GM18951 (cell line): ENCODE results near the gene DYNLT4.

Experiments
- POLR2A ChIP-seq: IDR thresholded peaks from 4 replicates; pipeline ENCODE4 v1.6.1; 2011; ENCODE audit warnings: mild to moderate bottlenecking; ENCODE audit not compliant: insufficient read length, insufficient read depth; ENCODE audit errors: extremely low read depth
- in situ Hi-C: fragments of 300-500 bp; cut with MboI; formaldehyde crosslinking; loops from one replicate; pipeline ENCODE4 v1.12.0; 2022; ENCODE audit warnings: low sequenced_read_pairs, mixed read lengths, inconsistent platforms; ENCODE audit not compliant: unreplicated experiment

DYNLT4 gene

DNA sequence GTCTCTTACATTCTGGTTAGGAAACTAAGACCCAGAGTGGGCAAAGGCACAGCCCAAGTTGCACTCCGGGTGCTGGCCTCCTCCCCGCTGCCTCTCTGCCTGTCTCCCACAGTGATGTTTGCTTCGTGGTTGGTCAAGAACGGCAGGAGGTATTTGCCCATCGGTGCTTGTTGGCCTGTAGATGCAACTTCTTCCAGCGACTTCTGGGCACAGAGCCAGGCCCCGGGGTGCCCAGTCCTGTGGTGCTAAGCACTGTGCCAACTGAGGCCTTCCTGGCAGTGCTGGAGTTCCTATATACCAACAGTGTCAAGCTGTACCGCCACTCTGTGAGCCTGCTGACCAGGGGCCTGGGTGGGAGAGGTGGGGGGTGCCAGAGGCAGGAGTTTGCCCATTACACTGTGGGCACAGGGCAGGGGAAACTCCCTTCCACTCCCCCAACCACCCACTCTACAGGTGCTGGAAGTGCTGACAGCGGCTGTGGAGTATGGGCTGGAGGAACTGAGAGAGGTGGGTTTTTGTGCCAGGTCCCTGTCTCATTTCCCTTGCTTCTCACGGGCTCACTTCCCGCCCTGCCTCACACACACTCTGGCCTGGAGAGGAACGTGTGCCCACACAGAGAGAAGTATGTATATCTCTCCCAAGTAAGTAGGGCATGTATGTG lies 3.1 kb upstream of the DYNLT4 start:
- in situ Hi-C loops: loop anchor here (25.0 kb wide), 1 partner anchor 677 kb away; the partner anchor contains the start of gene TESK2
- no peak for TF ChIP-seq POLR2A

GRCh38 chr1:44808938-44809917 lies 2.1 kb upstream of the DYNLT4 start:
- in situ Hi-C loops: loop anchor here (25.0 kb wide), 1 partner anchor 678 kb away; the partner anchor contains the start of gene TESK2

GRCh38 chr1:44808063-44808937 lies 1.1 kb upstream of the DYNLT4 start, which contains the start of gene BTBD19:
Gene BTBD19, plus strand, starts transcription at chr1:44808523. Its CDS starts 298 bp downstream, at chr1:44808821.
- TF ChIP-seq POLR2A: no peak
- in situ Hi-C loops: loop anchor here (25.0 kb wide), 1 partner anchor 679 kb away; the partner anchor contains the start of gene TESK2

More at GRCh38 chr1:44808938-44809917, 2.1 kb upstream of the DYNLT4 start:
- TF ChIP-seq POLR2A: no peak

DNA sequence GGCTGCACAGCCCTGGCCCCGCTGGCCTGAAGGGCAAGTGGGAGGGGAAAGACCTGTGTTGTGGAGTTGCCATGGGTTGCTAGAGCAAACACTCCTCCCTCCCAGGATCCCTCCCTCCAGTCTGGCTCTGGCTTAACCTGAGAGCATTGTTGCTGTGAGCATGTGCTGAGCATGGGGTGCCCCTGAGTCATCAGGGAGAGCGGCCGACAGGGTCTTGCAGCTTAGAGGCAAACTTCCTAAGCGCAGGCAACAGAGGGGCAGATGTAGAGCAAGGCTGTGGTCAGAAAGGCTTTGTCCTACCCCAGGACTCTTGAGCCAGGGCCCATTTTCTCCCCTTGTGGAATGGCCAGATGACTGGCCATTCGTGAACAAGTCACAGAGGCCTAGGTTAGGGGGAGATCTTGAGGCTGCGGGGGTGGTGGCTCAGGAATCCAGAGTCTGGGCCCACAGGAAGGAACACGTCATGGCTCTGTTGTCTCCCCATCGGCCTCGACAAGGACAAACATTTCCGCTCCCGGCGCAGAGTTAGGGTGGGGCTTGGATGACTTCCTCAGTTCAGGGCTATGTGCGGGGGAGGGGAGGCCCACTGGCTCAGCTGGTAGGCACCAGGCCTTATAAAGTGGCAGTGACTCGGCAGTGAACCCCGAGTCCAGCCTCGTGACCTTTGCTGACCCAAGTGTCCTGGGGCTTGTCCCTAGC lies 362 bp upstream of the DYNLT4 start:
- in situ Hi-C loops: loop anchor here (25.0 kb wide), 1 partner anchor 680 kb away; the partner anchor contains the start of gene TESK2
- peak; percentile 36 for TF ChIP-seq POLR2A

GRCh38 chr1:44806025-44806703 lies 987 bp downstream of the DYNLT4 start:
- TF ChIP-seq POLR2A: no peak
- in situ Hi-C loops: loop anchor here (25.0 kb wide), 1 partner anchor 681 kb away; the partner anchor contains the start of gene TESK2

GRCh38 chr1:44805311-44806024 lies 1.7 kb downstream of the DYNLT4 start:
- no peak for TF ChIP-seq POLR2A
- in situ Hi-C loops: loop anchor here (25.0 kb wide), 1 partner anchor 682 kb away; the partner anchor contains the start of gene TESK2

- TF ChIP-seq POLR2A: no peak
- in situ Hi-C loops: loop anchor here (25.0 kb wide), 1 partner anchor 684 kb away; the partner anchor contains the start of gene TESK2
Observed at GRCh38 chr1:44803312-44804095, 3.6 kb downstream of the DYNLT4 start.

GRCh38 chr1:44803062-44803311 lies 4.2 kb downstream of the DYNLT4 start:
- TF ChIP-seq POLR2A: no peak
- in situ Hi-C loops: loop anchor here (25.0 kb wide), 1 partner anchor 684 kb away; the partner anchor contains the start of gene TESK2

DNA sequence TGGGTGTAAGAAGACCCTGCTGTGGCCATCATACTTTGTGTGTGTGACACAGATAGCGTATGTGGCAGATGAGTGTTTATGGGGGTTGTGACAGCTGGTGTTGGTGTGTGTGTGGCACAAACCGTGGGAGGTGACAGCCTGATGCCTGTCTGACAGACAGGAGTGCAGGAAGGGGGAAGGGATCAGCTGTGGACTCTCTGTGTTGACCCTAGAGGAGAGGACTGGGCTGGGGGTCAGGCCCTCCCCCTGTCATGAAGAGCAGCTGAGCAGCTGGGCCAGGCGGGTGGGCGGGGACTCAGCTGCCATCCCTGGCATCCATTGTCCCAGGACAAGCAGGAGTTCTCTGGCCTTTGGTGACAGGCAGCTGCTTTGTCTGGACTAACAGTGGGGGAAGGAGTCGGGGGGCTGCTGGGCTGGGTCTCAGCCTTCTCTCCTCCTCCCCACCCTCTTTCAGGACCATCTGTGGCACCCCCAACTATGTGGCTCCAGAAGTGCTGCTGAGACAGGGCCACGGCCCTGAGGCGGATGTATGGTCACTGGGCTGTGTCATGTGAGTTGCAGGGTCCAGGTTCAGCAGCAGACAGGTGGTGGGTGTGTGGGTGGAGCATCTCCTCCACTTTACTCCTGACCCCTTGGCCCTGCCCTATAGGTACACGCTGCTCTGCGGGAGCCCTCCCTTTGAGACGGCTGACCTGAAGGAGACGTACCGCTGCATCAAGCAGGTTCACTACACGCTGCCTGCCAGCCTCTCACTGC lies 4.7 kb downstream of the DYNLT4 start:
- in situ Hi-C loops: loop anchor here (25.0 kb wide), 1 partner anchor 685 kb away; the partner anchor contains the start of gene TESK2
- TF ChIP-seq POLR2A: no peak
